Measurements from ENCODE around the gene RAP1A.
A peak's percentile ranks its signal among the peaks of the same experiment; 100 is the strongest.

RAP1A gene

DNA sequence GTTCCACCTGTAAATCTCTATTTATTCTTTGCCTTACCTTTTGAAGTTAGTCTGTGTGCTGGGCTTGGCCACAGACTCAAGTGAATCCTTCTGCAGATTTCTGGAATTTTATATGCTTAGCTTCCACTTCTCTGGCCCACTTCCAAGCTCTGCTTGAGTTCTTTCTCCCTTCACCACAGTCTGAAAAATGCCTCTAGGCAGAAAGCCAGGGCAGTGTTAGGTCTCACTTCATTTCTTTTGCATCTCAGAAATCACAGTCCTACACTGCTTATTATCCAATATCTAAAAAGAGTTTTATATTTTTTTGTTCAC is 70.7 kb downstream of the RAP1A start:
- TF ChIP-seq, protein P1, sequence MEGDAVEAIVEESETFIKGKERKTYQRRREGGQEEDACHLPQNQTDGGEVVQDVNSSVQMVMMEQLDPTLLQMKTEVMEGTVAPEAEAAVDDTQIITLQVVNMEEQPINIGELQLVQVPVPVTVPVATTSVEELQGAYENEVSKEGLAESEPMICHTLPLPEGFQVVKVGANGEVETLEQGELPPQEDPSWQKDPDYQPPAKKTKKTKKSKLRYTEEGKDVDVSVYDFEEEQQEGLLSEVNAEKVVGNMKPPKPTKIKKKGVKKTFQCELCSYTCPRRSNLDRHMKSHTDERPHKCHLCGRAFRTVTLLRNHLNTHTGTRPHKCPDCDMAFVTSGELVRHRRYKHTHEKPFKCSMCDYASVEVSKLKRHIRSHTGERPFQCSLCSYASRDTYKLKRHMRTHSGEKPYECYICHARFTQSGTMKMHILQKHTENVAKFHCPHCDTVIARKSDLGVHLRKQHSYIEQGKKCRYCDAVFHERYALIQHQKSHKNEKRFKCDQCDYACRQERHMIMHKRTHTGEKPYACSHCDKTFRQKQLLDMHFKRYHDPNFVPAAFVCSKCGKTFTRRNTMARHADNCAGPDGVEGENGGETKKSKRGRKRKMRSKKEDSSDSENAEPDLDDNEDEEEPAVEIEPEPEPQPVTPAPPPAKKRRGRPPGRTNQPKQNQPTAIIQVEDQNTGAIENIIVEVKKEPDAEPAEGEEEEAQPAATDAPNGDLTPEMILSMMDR (IDR thresholded peaks at IDR 0.05; ENCODE audit: control insufficient read depth, insufficient read depth, low read depth, low read length, missing control alignments): no peak
- peak; percentile 87 for DNase-seq (ENCODE audit: low read depth)
- no peak overlapping the region for H3K4me3 ChIP-seq (ENCODE audit: control insufficient read depth, low read depth, low read length)

DNA sequence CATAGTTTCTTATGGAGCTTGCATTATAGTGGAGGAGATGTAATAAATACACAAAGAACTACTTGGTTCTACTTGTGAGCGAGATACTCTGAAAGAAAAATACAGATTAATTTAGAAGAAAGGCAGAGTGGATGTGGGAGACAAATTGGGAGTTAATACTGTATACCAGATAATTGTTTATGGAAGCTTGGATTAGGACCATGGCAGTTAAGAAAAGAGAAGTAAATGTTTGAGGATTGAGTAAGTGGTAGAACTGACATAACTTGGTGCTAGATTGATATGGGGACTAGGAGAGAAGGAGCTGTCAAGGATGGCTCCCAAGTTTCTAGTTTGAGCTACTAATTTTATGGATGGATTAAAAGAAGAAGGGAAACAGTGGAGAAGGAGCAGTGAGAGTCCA is 72.3 kb downstream of the RAP1A start:
- no peak overlapping the region for H3K4me3 ChIP-seq (ENCODE audit: control insufficient read depth, low read depth, low read length)
- no peak for DNase-seq (ENCODE audit: low read depth)
- TF ChIP-seq, protein P1 (IDR thresholded peaks at IDR 0.05; ENCODE audit: control insufficient read depth, insufficient read depth, low read depth, low read length, missing control alignments): no peak

- no peak for DNase-seq (ENCODE audit: low read depth)
- TF ChIP-seq, protein P1 (IDR thresholded peaks at IDR 0.05; ENCODE audit: control insufficient read depth, insufficient read depth, low read depth, low read length, missing control alignments): no peak
- H3K4me3 ChIP-seq (ENCODE audit: control insufficient read depth, low read depth, low read length): no peak overlapping the region
Observed at GRCh38 chr1:111695801-111696200, 76.2 kb downstream of the RAP1A start.

DNA sequence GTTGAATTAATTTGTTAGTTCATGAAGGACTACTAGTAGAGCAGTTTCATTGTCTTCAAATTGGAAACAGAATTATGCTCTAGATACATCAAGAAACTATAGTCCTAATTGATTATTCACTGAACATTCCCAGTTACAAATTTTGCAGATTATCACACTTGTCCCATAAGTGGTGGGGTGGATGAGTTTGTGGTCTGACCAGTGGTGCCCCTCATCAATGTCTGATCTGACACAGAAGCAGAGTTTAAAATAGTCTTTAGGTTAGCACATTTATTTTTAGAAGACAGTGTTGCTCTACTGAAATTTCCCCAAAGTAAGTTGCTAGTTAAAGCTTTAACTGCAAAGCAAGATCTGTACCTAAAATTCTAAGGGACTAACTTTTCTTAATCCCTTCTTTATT is 76.7 kb downstream of the RAP1A start:
- TF ChIP-seq, protein P1 (IDR thresholded peaks at IDR 0.05; ENCODE audit: control insufficient read depth, insufficient read depth, low read depth, low read length, missing control alignments): no peak
- H3K4me3 ChIP-seq (ENCODE audit: control insufficient read depth, low read depth, low read length): no peak overlapping the region
- no peak for DNase-seq (ENCODE audit: low read depth)

- TF ChIP-seq, protein P1 (IDR thresholded peaks at IDR 0.05; ENCODE audit: control insufficient read depth, insufficient read depth, low read depth, low read length, missing control alignments): no peak
- DNase-seq (ENCODE audit: low read depth): no peak
Observed at GRCh38 chr1:111699268-111699667, 79.7 kb downstream of the RAP1A start.

DNA sequence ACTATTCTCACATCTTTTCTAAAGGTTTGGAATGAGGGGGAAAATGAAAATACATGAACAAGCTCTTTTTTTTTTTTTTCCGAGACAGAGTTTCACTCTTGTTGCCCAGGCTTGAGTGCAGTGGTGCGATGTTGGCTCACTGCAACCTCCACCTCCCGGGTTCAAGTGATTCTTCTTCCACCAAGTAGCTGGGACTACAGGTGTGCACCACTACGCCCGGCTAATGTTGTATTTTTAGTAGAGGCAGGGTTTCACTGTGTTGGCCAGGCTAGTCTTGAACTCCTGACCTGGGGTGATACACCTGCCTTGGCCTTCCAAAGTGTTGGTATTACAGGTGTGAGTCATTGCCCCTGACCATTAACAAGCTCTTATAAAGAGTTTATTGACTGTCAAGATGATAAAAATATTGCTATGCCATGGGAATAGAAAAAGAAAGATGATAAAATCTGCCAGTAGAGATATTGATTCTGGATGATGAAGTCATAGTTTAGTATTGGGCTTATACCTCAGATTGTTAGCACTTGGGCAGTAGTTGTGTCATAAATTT is 83.0 kb downstream of the RAP1A start:
- no peak for DNase-seq (ENCODE audit: low read depth)
- TF ChIP-seq, protein P1 (IDR thresholded peaks at IDR 0.05; ENCODE audit: control insufficient read depth, insufficient read depth, low read depth, low read length, missing control alignments): no peak

More at GRCh38 chr1:111699268-111699667, 79.7 kb downstream of the RAP1A start:
- no peak overlapping the region for H3K4me3 ChIP-seq (ENCODE audit: control insufficient read depth, low read depth, low read length)

GRCh38 chr1:111704240-111704639 is 84.7 kb downstream of the RAP1A start:
- no peak for DNase-seq (ENCODE audit: low read depth)
- H3K4me3 ChIP-seq (ENCODE audit: control insufficient read depth, low read depth, low read length): no peak overlapping the region
- TF ChIP-seq, protein P1 (IDR thresholded peaks at IDR 0.05; ENCODE audit: control insufficient read depth, insufficient read depth, low read depth, low read length, missing control alignments): no peak

More for the DNA sequence above, 83.0 kb downstream of the RAP1A start:
- no peak overlapping the region for H3K4me3 ChIP-seq (ENCODE audit: control insufficient read depth, low read depth, low read length)
